GM12878 (cell line): ENCODE data around the gene ST6GALNAC3. TPM values are rescaled to one million over a fixed set of nuclear protein-coding genes. Genes with fewer than 3 reads are reported as not detected.

Experiments
- ATAC-seq: fragments of 200-7000 bp; cut with Tn5 transposase; 3 replicates; pipeline ENCODE4 v1.9.1; 2020; ENCODE audit warnings: mild to moderate bottlenecking, moderate library complexity
- BruUV-seq: library from RNA; stranded (reverse); fragments of 400-500 nt; replicated peaks from 2 replicates; lab custom pipeline; 2021; lab: Mats Ljungman, UMichigan
- CTCF ChIA-PET: fragments of 300-600 bp; sonication (Branson Sonifier 250); formaldehyde crosslinking; extraction: SDS; loops from one replicate; lab custom pipeline; 2021; ENCODE audit warnings: inconsistent platforms; lab: Yijun Ruan, JAX
- POLR2A ChIA-PET: fragments of 350-600 bp; formaldehyde crosslinking; extraction: SDS; loops from one replicate; lab custom pipeline; 2021; ENCODE audit warnings: inconsistent platforms; lab: Charles Lee
- RAD21 ChIA-PET: fragments of 300-600 bp; sonication (Branson Sonifier 250); formaldehyde crosslinking; loops from one replicate; lab custom pipeline; 2023; ENCODE audit warnings: antibody characterized with exemption; ENCODE audit not compliant: unreplicated experiment; lab: Charles Lee
- SMC1A ChIA-PET: fragments of 300-600 bp; sonication (Branson Sonifier 250); formaldehyde crosslinking; loops from one replicate; lab custom pipeline; 2023; ENCODE audit not compliant: unreplicated experiment, uncharacterized antibody; lab: Charles Lee
- DNase-seq: peaks from one replicate; pipeline ENCODE4 v3.0.0-alpha.2; 2011; ENCODE audit warnings: low read depth, low spot score
- FAIRE-seq: peaks from 3 replicates; lab custom pipeline; 2011; peaks lifted over from hg19 to GRCh38; lab: Jason Lieb, UNC
- H2AFZ ChIP-seq: 2 replicates; pipeline ENCODE4 v1.6.0; 2011; ENCODE audit warnings: low read depth, low read length, control low read depth; ENCODE audit not compliant: control insufficient read depth
- H3K27ac ChIP-seq: 2 replicates; pipeline ENCODE4 v1.5.1; 2011; ENCODE audit warnings: control low read depth; ENCODE audit not compliant: control insufficient read depth, insufficient read depth
- H3K27me3 ChIP-seq, 2 experiments: replicated peaks in 1 of 2; 2 replicates each; pipeline versions ENCODE4 v1.6.0 to v1.6.1; 2011; ENCODE audit warnings: low read length in 1 of 2; ENCODE audit not compliant: control insufficient read depth in 2 of 2, insufficient read depth in 2 of 2
- H3K36me3 ChIP-seq, 2 experiments: 2 replicates each; pipeline ENCODE4 v1.5.1; 2011; ENCODE audit warnings: low read length in 1 of 2; ENCODE audit not compliant: control insufficient read depth in 2 of 2, insufficient read depth in 2 of 2
- H3K4me1 ChIP-seq: 2 replicates; pipeline ENCODE4 v1.6.1; 2011; ENCODE audit warnings: mild to moderate bottlenecking, low read length, moderate library complexity, mixed read lengths; ENCODE audit not compliant: control insufficient read depth, insufficient read depth
- H3K4me2 ChIP-seq: 2 replicates; pipeline ENCODE4 v1.6.0; 2011; ENCODE audit warnings: control low read depth; ENCODE audit not compliant: control insufficient read depth, insufficient read depth
- H3K4me3 ChIP-seq: fragments of 200-600 bp; sonication (generic); 2 replicates; pipeline ENCODE4 v1.5.1; 2016
- H3K79me2 ChIP-seq: 2 replicates; pipeline ENCODE4 v1.6.0; 2011; ENCODE audit warnings: low read length; ENCODE audit not compliant: control insufficient read depth, insufficient read depth
- H3K9ac ChIP-seq: 2 replicates; pipeline ENCODE4 v1.8.0; 2011; ENCODE audit warnings: low read length, control low read depth, mixed read lengths; ENCODE audit not compliant: control insufficient read depth, insufficient read depth
- H3K9me3 ChIP-seq: replicated peaks from 3 replicates; pipeline ENCODE4 v1.5.1; 2011; ENCODE audit warnings: mild to moderate bottlenecking, low read length; ENCODE audit not compliant: control insufficient read depth, insufficient read depth
- H4K20me1 ChIP-seq: 2 replicates; pipeline ENCODE4 v1.6.0; 2011; ENCODE audit not compliant: control insufficient read depth, insufficient read depth
- BCL11A ChIP-seq: IDR thresholded peaks from 2 replicates; pipeline ENCODE4 v1.6.1; 2011; ENCODE audit warnings: low read depth, low read length
- CBFB ChIP-seq: IDR thresholded peaks from 2 replicates; pipeline ENCODE4 v1.6.1; 2016; ENCODE audit warnings: antibody characterized with exemption, low read depth
- CBX3 ChIP-seq: fragments of 200-600 bp; sonication (generic); IDR thresholded peaks from 2 replicates; pipeline ENCODE4 v1.6.1; 2016; ENCODE audit warnings: low read depth, borderline replicate concordance
- CBX5 ChIP-seq: sonication (generic); IDR thresholded peaks from 2 replicates; pipeline ENCODE4 v1.6.1; 2016; ENCODE audit warnings: low read depth, moderate library complexity, mild to moderate bottlenecking, inconsistent platforms
- CHD2 ChIP-seq: IDR thresholded peaks from 2 replicates; pipeline ENCODE4 v1.6.1; 2011; ENCODE audit warnings: low read depth, low read length, improper control_type of control experiment, borderline replicate concordance
- CREB1 ChIP-seq: IDR thresholded peaks from 2 replicates; pipeline ENCODE4 v1.6.1; 2012; ENCODE audit warnings: low read depth, mild to moderate bottlenecking, inconsistent platforms
- GABPA ChIP-seq: IDR thresholded peaks from 2 replicates; pipeline ENCODE4 v1.6.1; 2014; ENCODE audit warnings: antibody characterized with exemption, low read depth, mild to moderate bottlenecking, inconsistent platforms
- HCFC1 ChIP-seq: fragments of 150-350 bp; IDR thresholded peaks from 2 replicates; pipeline ENCODE4 v1.6.1; 2014; ENCODE audit warnings: low read length
- JUNB ChIP-seq: IDR thresholded peaks from 2 replicates; pipeline ENCODE4 v1.6.1; 2016; ENCODE audit warnings: antibody characterized with exemption, mild to moderate bottlenecking
- MAX ChIP-seq: IDR thresholded peaks from 2 replicates; pipeline ENCODE4 v1.6.1; 2012; ENCODE audit warnings: low read depth, low read length, improper control_type of control experiment
- MEF2B ChIP-seq: fragments of 450-650 bp; IDR thresholded peaks from 2 replicates; pipeline ENCODE4 v1.6.1; 2018; ENCODE audit warnings: mild to moderate bottlenecking, moderate library complexity; ENCODE audit not compliant: partially characterized antibody, poor library complexity, severe bottlenecking
- NFIC ChIP-seq: IDR thresholded peaks from 2 replicates; pipeline ENCODE4 v1.6.1; 2012; ENCODE audit warnings: low read depth, mild to moderate bottlenecking, inconsistent platforms, low read length, moderate library complexity
- PAX5 ChIP-seq: IDR thresholded peaks from 2 replicates; pipeline ENCODE4 v1.6.1; 2011; ENCODE audit warnings: low read depth, low read length, borderline replicate concordance
- REST ChIP-seq: IDR thresholded peaks from 2 replicates; pipeline ENCODE4 v1.6.1; 2012; ENCODE audit warnings: mild to moderate bottlenecking, low read depth, low read length
- SMAD5 ChIP-seq: IDR thresholded peaks from 2 replicates; pipeline ENCODE4 v1.6.1; 2016; ENCODE audit warnings: antibody characterized with exemption, low read depth
- TBL1XR1 ChIP-seq: IDR thresholded peaks from 2 replicates; pipeline ENCODE4 v1.6.1; 2012; ENCODE audit warnings: low read depth, low read length, improper control_type of control experiment
- WGBS: methylation state at CpG from one replicate; pipeline ENCODE4 v1.1.6; 2016; ENCODE audit warnings: low lambda C conversion rate; ENCODE audit not compliant: insufficient replicate concordance, insufficient coverage; ENCODE audit errors: missing lambda C conversion rate; 5-methylcytosine and 5-hydroxymethylcytosine counted together
- in situ Hi-C: fragments of 300-500 bp; cut with MboI; formaldehyde crosslinking; loops from 9 replicates; pipeline ENCODE4 v1.14.3; 2018; ENCODE audit warnings: mixed read lengths
- intact Hi-C: fragments of 100-400 bp; cut with micrococcal nuclease; formaldehyde crosslinking; loops from one replicate; pipeline ENCODE4 v1.14.2; 2022; ENCODE audit not compliant: unreplicated experiment
- polyA plus RNA-seq, 11 experiments: library from polyadenylated mRNA; depleted of rRNA in 4 of 11; unstranded in 6 of 11; stranded (reverse) in 5 of 11; fragments of >200 nt; fragmentation: Nextera tagmentation in 4 of 11; fragmentation: Illumina TruSeq in 1 of 11; extraction: Ambion mirVana in 4 of 11; extraction: Trizol in 1 of 11; gene quantifications; 1 replicate in 1 of 11; 2 replicates in 10 of 11; pipeline versions ENCODE4 v1.2.1 to v1.2.3, GENCODE V29; 2011 to 2016; ENCODE audit warnings: inconsistent platforms in 2 of 11, missing spikeins in 2 of 11, low read depth in 1 of 11
- total RNA-seq, 4 experiments: library from RNA; depleted of rRNA in 3 of 4; stranded (reverse); fragments of >200 nt in 3 of 4; fragmentation: Illumina TruSeq in 1 of 4; extraction: Trizol in 1 of 4; gene quantifications; 2 replicates each; pipeline versions ENCODE4 v1.2.1 to v1.2.3, GENCODE V29; 2013 to 2021
- TF ChIP-seq, protein P1 (sequence below): fragments of 450-650 bp; IDR thresholded peaks from 2 replicates; pipeline ENCODE4 v1.6.1; 2016; ENCODE audit warnings: mild to moderate bottlenecking

ST6GALNAC3 gene
- total and polyA plus RNA-seq, 10 of the 15 experiments (the other 5 are each of a cell fraction or from before 2014, with no cell fraction given): 0.04 to 0.68 (median 0.18) TPM; not detected in 3

- TF ChIP-seq CREB1: no peak
- no peak for TF ChIP-seq CBFB
These were observed 193.1 kb downstream of the ST6GALNAC3 start (continued) for GRCh38 chr1:76267631-76268030.

DNA sequence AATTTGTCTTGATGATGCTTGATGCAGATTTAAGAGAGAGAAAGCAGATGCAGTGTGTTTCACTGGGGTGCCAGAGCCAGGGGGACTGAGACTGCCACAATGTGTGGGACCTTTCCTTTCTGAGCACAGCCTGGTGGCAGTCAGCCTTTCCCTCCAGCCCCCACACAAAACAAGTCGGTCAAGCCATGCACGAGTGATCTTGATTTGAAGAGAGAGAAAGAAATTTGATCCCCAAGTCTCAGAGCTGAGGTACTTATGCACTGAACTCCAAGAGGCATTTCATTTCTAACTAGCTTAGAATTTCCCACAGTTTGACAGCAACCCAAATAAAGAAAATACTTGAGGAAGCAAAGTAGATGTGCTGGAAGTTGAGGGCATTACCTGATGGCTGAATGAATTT is 193.8 kb downstream of the ST6GALNAC3 start:
- ChIA-PET POLR2A (no interaction called here), RAD21 (no interaction called here), CTCF (no interaction called here), SMC1A (no interaction called here)
- Histone ChIP-seq H3K4me1 (peaks cover 3% of the 10 kb centered on the region; the same call in 1 of the 2 replicates), H3K36me3 (no peaks in the 10 kb centered on the region), H2AFZ (no peak overlapping the region), H3K27ac (no peak overlapping the region), H3K4me3 (no peak overlapping the region), H4K20me1 (no peaks in the 10 kb centered on the region), H3K79me2 (no peaks in the 10 kb centered on the region), H3K27me3 (no peaks in the 10 kb centered on the region), H3K4me2 (no peak overlapping the region), H3K9me3 (no peaks in the 10 kb centered on the region), H3K9ac (no peak overlapping the region)
- no peak for FAIRE-seq
- no TSS peak for BruUV-seq
- in situ Hi-C loops (no loop called here), intact Hi-C loops (no loop called here)
- WGBS: 0% methylated on average over 2 of the region's 2 CpGs
- no peak for DNase-seq
- ATAC-seq: no peak
- TF ChIP-seq SMAD5: no peak
- no peak for TF ChIP-seq CBX5
- TF ChIP-seq NFIC: no peak
- no peak for TF ChIP-seq REST
- no peak for TF ChIP-seq TBL1XR1
- no peak for TF ChIP-seq GABPA
- no peak for TF ChIP-seq CHD2
- TF ChIP-seq CBX3: no peak
- no peak for TF ChIP-seq MEF2B
- TF ChIP-seq HCFC1: no peak
- TF ChIP-seq, protein P1, sequence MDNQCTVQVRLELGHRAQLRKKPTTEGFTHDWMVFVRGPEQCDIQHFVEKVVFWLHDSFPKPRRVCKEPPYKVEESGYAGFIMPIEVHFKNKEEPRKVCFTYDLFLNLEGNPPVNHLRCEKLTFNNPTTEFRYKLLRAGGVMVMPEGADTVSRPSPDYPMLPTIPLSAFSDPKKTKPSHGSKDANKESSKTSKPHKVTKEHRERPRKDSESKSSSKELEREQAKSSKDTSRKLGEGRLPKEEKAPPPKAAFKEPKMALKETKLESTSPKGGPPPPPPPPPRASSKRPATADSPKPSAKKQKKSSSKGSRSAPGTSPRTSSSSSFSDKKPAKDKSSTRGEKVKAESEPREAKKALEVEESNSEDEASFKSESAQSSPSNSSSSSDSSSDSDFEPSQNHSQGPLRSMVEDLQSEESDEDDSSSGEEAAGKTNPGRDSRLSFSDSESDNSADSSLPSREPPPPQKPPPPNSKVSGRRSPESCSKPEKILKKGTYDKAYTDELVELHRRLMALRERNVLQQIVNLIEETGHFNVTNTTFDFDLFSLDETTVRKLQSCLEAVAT: no peak
- no peak for TF ChIP-seq BCL11A
- no peak for TF ChIP-seq PAX5
- no peak for TF ChIP-seq JUNB
- TF ChIP-seq MAX: no peak
